Measurements from ENCODE around the gene PRDM15.

Gene PRDM15

GRCh38 chr21:41873426-41873825 lies 5.7 kb downstream of the PRDM15 start:
- Histone ChIP-seq H2AFZ (ENCODE audit: low read length, unreplicated experiment) (no peak overlapping the region), H3K4me1 (ENCODE audit: control insufficient read depth, insufficient read depth, low read length, unreplicated experiment) (peaks cover 9% of the 10 kb centered on the region), H3K36me3 (ENCODE audit: insufficient read depth, low read length) (no peaks in the 10 kb centered on the region), H3K27me3 (ENCODE audit: insufficient read depth, low read length) (no peaks in the 10 kb centered on the region), H3K79me2 (ENCODE audit: control insufficient read depth, insufficient read depth, low read length, unreplicated experiment) (peaks cover 53% of the 10 kb centered on the region), H3K4me3 (ENCODE audit: low read depth, low read length) (no peak overlapping the region), H3K27ac (ENCODE audit: low read depth, low read length) (no peak overlapping the region)

- Histone ChIP-seq H3K36me3 (ENCODE audit: insufficient read depth, low read length) (no peaks in the 10 kb centered on the region), H3K27ac (ENCODE audit: low read depth, low read length) (no peak overlapping the region), H3K27me3 (ENCODE audit: insufficient read depth, low read length) (no peaks in the 10 kb centered on the region), H3K79me2 (ENCODE audit: control insufficient read depth, insufficient read depth, low read length, unreplicated experiment) (peaks cover 52% of the 10 kb centered on the region), H3K4me1 (ENCODE audit: control insufficient read depth, insufficient read depth, low read length, unreplicated experiment) (peaks cover 12% of the 10 kb centered on the region), H2AFZ (ENCODE audit: low read length, unreplicated experiment) (no peak overlapping the region), H3K4me3 (ENCODE audit: low read depth, low read length) (no peak overlapping the region)
Measured at GRCh38 chr21:41873005-41873404, 6.1 kb downstream of the PRDM15 start.

GRCh38 chr21:41871293-41872030 lies 7.7 kb downstream of the PRDM15 start:
- Histone ChIP-seq H3K4me1 (ENCODE audit: control insufficient read depth, insufficient read depth, low read length, unreplicated experiment) (peaks cover 4% of the 10 kb centered on the region), H2AFZ (ENCODE audit: low read length, unreplicated experiment) (no peak overlapping the region), H3K79me2 (ENCODE audit: control insufficient read depth, insufficient read depth, low read length, unreplicated experiment) (peaks cover 47% of the 10 kb centered on the region), H3K4me3 (ENCODE audit: low read depth, low read length) (no peak overlapping the region), H3K27ac (ENCODE audit: low read depth, low read length) (no peak overlapping the region), H3K27me3 (ENCODE audit: insufficient read depth, low read length) (no peaks in the 10 kb centered on the region), H3K36me3 (ENCODE audit: insufficient read depth, low read length) (no peaks in the 10 kb centered on the region)

- no peak overlapping the region for H3K4me3 ChIP-seq (ENCODE audit: low read depth, low read length)
- peaks cover 4% of the 10 kb centered on the region for H3K4me1 ChIP-seq (ENCODE audit: control insufficient read depth, insufficient read depth, low read length, unreplicated experiment)
- H3K36me3 ChIP-seq (ENCODE audit: insufficient read depth, low read length): no peaks in the 10 kb centered on the region
- no peak overlapping the region for H3K27ac ChIP-seq (ENCODE audit: low read depth, low read length)
- peaks cover 40% of the 10 kb centered on the region for H3K79me2 ChIP-seq (ENCODE audit: control insufficient read depth, insufficient read depth, low read length, unreplicated experiment)
- no peak overlapping the region for H2AFZ ChIP-seq (ENCODE audit: low read length, unreplicated experiment)
- no peaks in the 10 kb centered on the region for H3K27me3 ChIP-seq (ENCODE audit: insufficient read depth, low read length)
Measured at GRCh38 chr21:41869771-41870170, 9.4 kb downstream of the PRDM15 start.

- no peak overlapping the region for H3K27ac ChIP-seq (ENCODE audit: low read depth, low read length)
- no peak overlapping the region for H3K4me3 ChIP-seq (ENCODE audit: low read depth, low read length)
- no peaks in the 10 kb centered on the region for H3K36me3 ChIP-seq (ENCODE audit: insufficient read depth, low read length)
- no peaks in the 10 kb centered on the region for H3K27me3 ChIP-seq (ENCODE audit: insufficient read depth, low read length)
- no peak overlapping the region for H2AFZ ChIP-seq (ENCODE audit: low read length, unreplicated experiment)
- peaks cover 31% of the 10 kb centered on the region for H3K79me2 ChIP-seq (ENCODE audit: control insufficient read depth, insufficient read depth, low read length, unreplicated experiment)
- H3K4me1 ChIP-seq (ENCODE audit: control insufficient read depth, insufficient read depth, low read length, unreplicated experiment): peaks cover 8% of the 10 kb centered on the region
Measured at GRCh38 chr21:41868062-41868710, 11.0 kb downstream of the PRDM15 start.

GRCh38 chr21:41867313-41867712 lies 11.8 kb downstream of the PRDM15 start:
- Histone ChIP-seq H3K27me3 (ENCODE audit: insufficient read depth, low read length) (no peaks in the 10 kb centered on the region), H2AFZ (ENCODE audit: low read length, unreplicated experiment) (no peak overlapping the region), H3K27ac (ENCODE audit: low read depth, low read length) (no peak overlapping the region), H3K36me3 (ENCODE audit: insufficient read depth, low read length) (no peaks in the 10 kb centered on the region), H3K4me3 (ENCODE audit: low read depth, low read length) (no peak overlapping the region), H3K79me2 (ENCODE audit: control insufficient read depth, insufficient read depth, low read length, unreplicated experiment) (peaks cover 31% of the 10 kb centered on the region), H3K4me1 (ENCODE audit: control insufficient read depth, insufficient read depth, low read length, unreplicated experiment) (peaks cover 17% of the 10 kb centered on the region)

- Histone ChIP-seq H3K4me1 (ENCODE audit: control insufficient read depth, insufficient read depth, low read length, unreplicated experiment) (peaks cover 21% of the 10 kb centered on the region), H3K79me2 (ENCODE audit: control insufficient read depth, insufficient read depth, low read length, unreplicated experiment) (peaks cover 39% of the 10 kb centered on the region), H2AFZ (ENCODE audit: low read length, unreplicated experiment) (no peak overlapping the region), H3K27ac (ENCODE audit: low read depth, low read length) (no peak overlapping the region), H3K27me3 (ENCODE audit: insufficient read depth, low read length) (no peaks in the 10 kb centered on the region), H3K36me3 (ENCODE audit: insufficient read depth, low read length) (no peaks in the 10 kb centered on the region), H3K4me3 (ENCODE audit: low read depth, low read length) (no peak overlapping the region)
Measured at GRCh38 chr21:41866274-41866809, 12.8 kb downstream of the PRDM15 start.

- H3K79me2 ChIP-seq (ENCODE audit: control insufficient read depth, insufficient read depth, low read length, unreplicated experiment): peaks cover 43% of the 10 kb centered on the region
- H3K36me3 ChIP-seq (ENCODE audit: insufficient read depth, low read length): no peaks in the 10 kb centered on the region
- H2AFZ ChIP-seq (ENCODE audit: low read length, unreplicated experiment): no peak overlapping the region
- no peaks in the 10 kb centered on the region for H3K27me3 ChIP-seq (ENCODE audit: insufficient read depth, low read length)
- no peak overlapping the region for H3K4me3 ChIP-seq (ENCODE audit: low read depth, low read length)
- no peak overlapping the region for H3K27ac ChIP-seq (ENCODE audit: low read depth, low read length)
- peaks cover 21% of the 10 kb centered on the region for H3K4me1 ChIP-seq (ENCODE audit: control insufficient read depth, insufficient read depth, low read length, unreplicated experiment)
Measured at GRCh38 chr21:41865002-41865777, 14.0 kb downstream of the PRDM15 start.

GRCh38 chr21:41864311-41865001 lies 14.7 kb downstream of the PRDM15 start:
- Histone ChIP-seq H2AFZ (ENCODE audit: low read length, unreplicated experiment) (no peak overlapping the region), H3K36me3 (ENCODE audit: insufficient read depth, low read length) (no peaks in the 10 kb centered on the region), H3K4me3 (ENCODE audit: low read depth, low read length) (no peak overlapping the region), H3K27ac (ENCODE audit: low read depth, low read length) (no peak overlapping the region), H3K27me3 (ENCODE audit: insufficient read depth, low read length) (no peaks in the 10 kb centered on the region), H3K4me1 (ENCODE audit: control insufficient read depth, insufficient read depth, low read length, unreplicated experiment) (peaks cover 21% of the 10 kb centered on the region), H3K79me2 (ENCODE audit: control insufficient read depth, insufficient read depth, low read length, unreplicated experiment) (peaks cover 43% of the 10 kb centered on the region)

GRCh38 chr21:41863439-41863740 lies 15.8 kb downstream of the PRDM15 start:
- H3K27ac ChIP-seq (ENCODE audit: low read depth, low read length): peak overlapping the region; percentile 49; the same call in 1 of the 2 replicates
- peak overlapping the region; percentile 31 for H2AFZ ChIP-seq (ENCODE audit: low read length, unreplicated experiment)
- peaks cover 43% of the 10 kb centered on the region for H3K79me2 ChIP-seq (ENCODE audit: control insufficient read depth, insufficient read depth, low read length, unreplicated experiment)
- H3K4me1 ChIP-seq (ENCODE audit: control insufficient read depth, insufficient read depth, low read length, unreplicated experiment): peaks cover 20% of the 10 kb centered on the region
- no peaks in the 10 kb centered on the region for H3K27me3 ChIP-seq (ENCODE audit: insufficient read depth, low read length)
- H3K4me3 ChIP-seq (ENCODE audit: low read depth, low read length): peak overlapping the region; percentile 39; the same call in 1 of the 2 replicates
- H3K36me3 ChIP-seq (ENCODE audit: insufficient read depth, low read length): no peaks in the 10 kb centered on the region

Measured in ACC112 (cell line).